ENCODE results near the gene ATP11A. TPM values are rescaled to one million over a fixed set of nuclear protein-coding genes. Genes with fewer than 3 reads are reported as not detected.

Gene ATP11A
- total RNA-seq, 2 experiments from 2014 or later = 42.1 to 50.7 TPM

DNA sequence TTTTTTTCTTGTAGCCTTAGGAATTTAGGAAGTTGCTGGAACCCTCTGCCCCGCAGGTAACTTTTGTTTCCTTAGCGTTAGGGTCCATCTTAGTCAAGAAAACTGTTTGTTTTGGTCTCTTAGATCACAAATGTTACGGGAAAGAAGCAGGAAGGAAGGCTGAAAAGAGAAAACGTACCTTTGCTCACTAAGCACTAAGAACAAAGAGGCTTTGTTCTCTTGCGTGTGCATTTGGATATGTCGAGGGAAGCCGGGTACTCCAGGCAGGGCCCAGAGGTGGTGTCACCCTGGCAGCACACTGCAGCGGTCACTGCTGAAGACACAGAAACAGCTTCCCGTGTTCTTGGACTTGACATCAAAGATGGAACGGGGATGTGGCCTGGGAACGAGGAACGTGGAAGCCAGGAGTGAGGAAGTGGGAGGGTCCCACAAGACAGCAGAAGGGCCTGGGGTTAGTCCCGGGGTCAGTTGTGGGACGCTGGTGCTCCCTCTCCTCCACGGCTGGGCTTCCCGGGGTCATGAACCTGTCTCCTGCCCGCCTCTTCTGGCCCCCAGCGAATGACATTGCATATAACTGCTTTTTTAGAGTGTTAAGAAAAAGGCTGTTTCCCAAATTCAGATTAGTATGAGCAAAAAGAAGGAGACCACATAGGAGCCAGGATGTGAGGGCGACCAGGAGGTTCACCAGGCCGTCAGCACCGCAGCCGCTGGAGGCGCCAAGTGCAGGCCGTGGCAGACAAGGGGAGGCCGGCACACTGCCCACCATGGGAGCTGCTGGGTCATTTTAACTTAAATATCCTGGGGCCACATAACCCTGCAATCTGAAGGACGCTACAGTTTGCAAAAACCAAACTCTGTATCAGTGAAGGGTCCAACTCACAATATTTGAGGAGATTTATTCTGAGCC, 31.6 kb downstream of the ATP11A start:
- H3K9me3 Mint-ChIP-seq (ENCODE audit: low read depth) = no peaks in the 10 kb centered on the region
- H3K36me3 Mint-ChIP-seq (ENCODE audit: low read depth) = no peaks in the 10 kb centered on the region
- no peak for ATAC-seq
- ChIA-PET CTCF (no interaction called here), POLR2A (interaction anchor here (0.6 kb wide), 1 partner anchor 497 kb away, joined by 3 read pairs; no protein-coding TSS in a partner anchor)
- no peak for DNase-seq
- intact Hi-C loops (cut with DNase I, micrococcal nuclease) = no loop called here
- H3K27me3 Mint-ChIP-seq = no peaks in the 10 kb centered on the region
- H3K4me1 Mint-ChIP-seq = peaks cover 32% of the 10 kb centered on the region
- H3K27ac Mint-ChIP-seq = no peak overlapping the region
- no peak overlapping the region for H3K4me3 Mint-ChIP-seq

DNA sequence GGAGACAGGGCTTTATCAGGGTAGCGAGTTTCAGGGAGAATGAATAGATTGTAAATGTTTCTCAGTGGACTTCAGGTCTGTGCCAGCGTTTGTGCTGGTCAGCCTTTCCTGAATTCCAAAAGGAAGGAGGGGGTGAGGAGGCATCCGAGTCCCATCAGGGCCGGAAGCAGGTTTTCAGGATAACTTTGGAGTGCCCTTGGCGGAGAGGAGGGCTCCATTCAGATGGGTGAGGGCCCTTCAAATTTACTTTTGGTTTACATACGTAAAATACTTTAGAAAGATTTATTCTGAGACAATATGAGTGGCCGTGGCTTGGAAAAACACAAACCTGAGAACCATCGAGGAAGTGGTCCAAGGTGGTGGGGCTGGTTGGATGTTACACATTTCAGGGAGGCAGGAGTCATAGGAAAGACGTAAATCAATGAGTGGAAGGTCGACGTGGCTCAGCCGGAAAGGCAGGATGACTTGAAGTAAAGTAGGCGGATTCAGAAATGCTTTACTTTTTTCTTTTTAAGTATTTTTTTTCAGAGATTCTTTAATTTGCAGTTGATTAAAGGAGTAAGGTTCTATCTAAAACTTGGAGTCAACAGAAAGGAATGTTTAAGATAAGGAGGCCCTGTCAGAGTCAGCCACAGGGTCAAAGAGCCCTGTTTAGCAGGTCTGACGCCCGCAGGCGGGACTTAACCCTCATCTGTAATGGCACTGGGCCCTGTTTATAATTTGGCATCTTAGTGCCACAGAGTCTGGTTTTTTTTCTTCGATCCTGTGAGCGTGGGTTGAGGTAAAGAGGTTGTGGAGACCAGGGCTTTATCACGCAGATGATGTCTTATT, 32.8 kb downstream of the ATP11A start:
- intact Hi-C loops (cut with DNase I, micrococcal nuclease) = no loop called here

DNA sequence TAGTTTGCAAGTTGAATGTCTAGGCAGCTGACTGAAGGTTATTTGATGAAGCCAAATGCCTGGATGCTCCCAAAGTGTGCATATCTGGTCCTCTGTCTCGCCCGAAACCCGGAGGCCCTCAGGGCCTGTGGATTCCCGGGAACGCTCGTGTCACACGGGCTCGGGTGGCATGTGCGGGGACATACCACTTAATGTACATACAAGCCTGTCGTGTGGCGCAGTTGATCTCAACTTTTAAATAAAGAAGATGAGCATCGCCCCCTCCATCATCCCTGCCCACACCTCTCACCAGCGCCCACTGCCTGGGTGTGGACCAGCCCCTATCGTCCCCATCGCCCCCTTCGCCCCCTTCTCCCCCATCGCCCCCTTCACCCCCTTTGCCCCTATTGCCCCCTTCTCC, 33.9 kb downstream of the ATP11A start:
- Mint-ChIP-seq H3K4me3 (no peak overlapping the region), H3K4me1 (peaks cover 36% of the 10 kb centered on the region), H3K27me3 (no peaks in the 10 kb centered on the region), H3K27ac (no peak overlapping the region), H3K9me3 (ENCODE audit: low read depth) (no peaks in the 10 kb centered on the region), H3K36me3 (ENCODE audit: low read depth) (no peaks in the 10 kb centered on the region)
- ATAC-seq = no peak
- no peak for DNase-seq
- intact Hi-C loops (cut with DNase I, micrococcal nuclease) = no loop called here
- ChIA-PET CTCF (no interaction called here), POLR2A (no interaction called here)

More for the DNA sequence above, 32.8 kb downstream of the ATP11A start:
- Mint-ChIP-seq H3K4me3 (no peak overlapping the region), H3K27ac (peak overlapping the region; percentile 55), H3K36me3 (ENCODE audit: low read depth) (no peaks in the 10 kb centered on the region), H3K27me3 (no peaks in the 10 kb centered on the region), H3K9me3 (ENCODE audit: low read depth) (no peaks in the 10 kb centered on the region), H3K4me1 (peaks cover 36% of the 10 kb centered on the region)
- ChIA-PET POLR2A (no interaction called here), CTCF (no interaction called here)
- DNase-seq (no peak), ATAC-seq (no peak)

DNA sequence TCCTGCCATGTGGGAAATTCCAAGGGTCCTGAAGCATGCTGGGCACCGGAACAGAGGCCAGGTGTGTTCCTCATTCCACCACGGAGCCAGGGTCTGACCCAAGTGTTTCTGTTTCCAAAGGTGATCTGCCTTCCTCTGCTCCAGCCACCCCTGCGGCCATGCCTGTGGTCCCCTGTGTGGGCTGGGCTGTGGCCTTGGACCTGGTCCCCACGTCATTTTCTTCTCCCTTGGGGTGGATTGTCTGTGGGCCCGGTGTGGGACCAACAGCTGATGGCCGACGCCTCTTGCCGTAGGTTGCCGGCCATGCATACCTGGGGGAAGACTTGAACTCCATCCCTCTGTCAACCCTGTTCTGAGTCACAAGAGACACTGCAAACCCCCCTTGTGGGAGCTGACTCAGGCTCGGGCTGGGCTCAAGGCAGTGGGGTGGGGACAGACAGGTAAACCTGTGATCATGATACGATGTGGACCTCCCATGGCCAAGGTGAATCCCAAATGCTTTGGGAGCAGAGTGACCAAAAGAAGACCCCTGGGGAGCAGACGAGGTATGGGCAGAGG, 35.0 kb downstream of the ATP11A start:
- intact Hi-C loops (cut with DNase I, micrococcal nuclease) = no loop called here
- Mint-ChIP-seq H3K36me3 (ENCODE audit: low read depth) (no peaks in the 10 kb centered on the region), H3K4me1 (peaks cover 35% of the 10 kb centered on the region), H3K27ac (peak overlapping the region; percentile 71), H3K9me3 (ENCODE audit: low read depth) (no peaks in the 10 kb centered on the region), H3K27me3 (no peaks in the 10 kb centered on the region), H3K4me3 (no peak overlapping the region)
- ChIA-PET POLR2A (no interaction called here), CTCF (no interaction called here)
- ATAC-seq (peak; percentile 18), DNase-seq (no peak)

DNA sequence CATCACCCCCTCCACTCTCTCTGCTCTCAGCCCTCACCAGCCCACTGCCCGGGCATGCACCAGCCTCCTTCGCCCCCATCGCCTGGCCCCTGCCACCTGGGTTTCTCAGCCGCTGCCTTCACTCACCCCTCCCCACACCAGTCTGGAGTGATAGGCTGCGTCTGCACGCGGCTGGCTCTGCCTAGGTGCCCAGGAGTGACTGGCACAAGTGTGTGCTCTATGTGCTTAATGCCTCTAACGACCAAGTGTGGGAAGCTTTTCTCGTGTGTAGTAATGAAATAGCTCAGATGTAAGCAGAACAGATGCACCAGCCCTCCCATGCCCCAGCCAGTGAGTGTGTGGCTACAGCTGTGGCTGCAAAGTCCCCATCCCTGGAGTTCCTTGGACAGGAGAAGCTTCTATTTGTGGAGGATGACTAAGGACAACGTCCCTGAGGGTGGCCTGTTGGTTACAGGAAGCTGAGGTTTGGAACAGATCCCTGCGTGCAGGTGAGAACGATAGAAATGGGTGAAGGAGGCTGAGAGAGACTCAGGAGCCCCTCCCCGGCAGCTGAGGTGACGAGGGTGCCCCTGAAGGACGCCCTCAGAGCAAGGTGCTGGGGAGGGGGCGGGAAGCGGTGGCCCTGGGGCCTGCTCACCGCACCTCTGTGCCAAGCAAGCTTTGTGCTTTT, 35.6 kb downstream of the ATP11A start:
- DNase-seq = peak; percentile 60
- ChIA-PET CTCF (interaction anchor here (0.6 to 0.9 kb wide), 2 partner anchors 12 to 19 kb away, joined by 3 read pairs; no protein-coding TSS in a partner anchor), POLR2A (no interaction called here)
- ATAC-seq = peak; percentile 76
- no peaks in the 10 kb centered on the region for H3K27me3 Mint-ChIP-seq
- H3K27ac Mint-ChIP-seq = peak overlapping the region; percentile 71
- no peaks in the 10 kb centered on the region for H3K36me3 Mint-ChIP-seq (ENCODE audit: low read depth)
- H3K4me3 Mint-ChIP-seq = no peak overlapping the region
- intact Hi-C loops (cut with DNase I, micrococcal nuclease) = no loop called here
- peaks cover 35% of the 10 kb centered on the region for H3K4me1 Mint-ChIP-seq
- H3K9me3 Mint-ChIP-seq (ENCODE audit: low read depth) = no peaks in the 10 kb centered on the region

DNA sequence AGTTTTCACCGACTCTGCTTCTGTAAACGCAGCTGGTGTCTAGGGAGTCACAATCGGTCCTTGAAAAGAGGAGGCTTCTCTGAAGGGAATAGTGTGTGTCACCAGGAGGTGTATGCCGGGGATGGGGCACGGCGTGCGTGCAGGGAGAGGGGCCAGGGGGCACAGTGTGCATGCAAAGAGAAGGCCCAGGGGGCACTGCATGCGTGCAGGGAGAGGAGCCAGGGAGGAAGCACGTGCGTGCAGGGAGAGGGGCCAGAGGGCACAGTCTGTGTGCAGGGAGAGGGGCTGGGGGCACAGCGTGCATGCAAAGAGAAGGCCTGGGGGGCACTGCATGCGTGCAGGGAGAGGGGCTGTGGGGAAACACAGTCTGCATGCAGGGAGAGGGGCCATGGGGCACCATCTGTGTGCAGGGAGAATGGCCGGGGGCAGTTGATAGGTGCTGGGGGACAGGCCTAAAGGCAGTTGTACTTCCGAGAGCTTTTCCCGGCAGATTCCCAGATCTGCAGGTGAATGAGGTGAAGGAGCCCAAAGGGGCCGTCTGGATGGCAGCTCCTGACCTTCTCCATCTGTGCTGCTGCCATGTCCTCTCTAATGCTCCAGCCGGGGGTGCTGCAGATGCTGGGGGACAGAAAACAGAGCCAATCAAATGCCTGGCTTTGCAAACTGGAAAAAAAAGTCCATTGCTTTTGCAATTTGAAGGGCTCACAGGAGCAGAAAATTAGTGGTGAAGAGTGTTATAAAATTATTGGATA, 36.4 kb downstream of the ATP11A start:
- intact Hi-C loops (cut with DNase I, micrococcal nuclease) = no loop called here
- ChIA-PET POLR2A (interaction anchor here (0.6 kb wide), 1 partner anchor 99 kb away, joined by 4 read pairs; no protein-coding TSS in a partner anchor), CTCF (interaction anchor here (0.6 to 0.9 kb wide), 2 partner anchors 12 to 18 kb away, joined by 3 read pairs; no protein-coding TSS in a partner anchor)
- no peak for DNase-seq
- Mint-ChIP-seq H3K9me3 (ENCODE audit: low read depth) (no peaks in the 10 kb centered on the region), H3K27ac (peak overlapping the region; percentile 71), H3K4me1 (peaks cover 35% of the 10 kb centered on the region), H3K4me3 (no peak overlapping the region), H3K36me3 (ENCODE audit: low read depth) (no peaks in the 10 kb centered on the region), H3K27me3 (no peaks in the 10 kb centered on the region)
- no peak for ATAC-seq

DNA sequence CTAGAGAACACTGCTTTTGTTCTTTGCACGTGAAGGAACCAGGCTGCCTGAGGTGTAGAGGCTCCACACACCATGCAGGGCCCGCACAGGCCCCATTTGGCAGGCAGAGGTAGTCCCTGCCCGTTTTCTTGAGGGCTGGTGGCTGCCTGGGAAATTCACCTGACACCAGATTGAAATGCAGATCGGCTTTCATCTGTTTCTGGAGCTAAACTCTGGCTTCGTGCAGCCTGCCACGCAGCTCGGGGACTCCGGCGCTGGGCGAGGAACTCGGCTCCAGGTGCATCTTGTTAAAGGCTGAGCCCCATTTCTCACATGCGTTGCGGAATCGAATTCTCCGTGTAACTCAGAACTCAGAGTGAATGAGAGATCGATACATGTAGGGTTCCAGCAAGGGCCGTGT, 37.7 kb downstream of the ATP11A start:
- Mint-ChIP-seq H3K27ac (no peak overlapping the region), H3K9me3 (ENCODE audit: low read depth) (no peaks in the 10 kb centered on the region), H3K4me1 (peaks cover 31% of the 10 kb centered on the region), H3K27me3 (no peaks in the 10 kb centered on the region), H3K4me3 (no peak overlapping the region), H3K36me3 (ENCODE audit: low read depth) (no peaks in the 10 kb centered on the region)
- DNase-seq = no peak
- POLR2A ChIA-PET = no interaction called here
- CTCF ChIA-PET = no interaction called here
- intact Hi-C loops (cut with DNase I, micrococcal nuclease) = no loop called here
- ATAC-seq = no peak

DNA sequence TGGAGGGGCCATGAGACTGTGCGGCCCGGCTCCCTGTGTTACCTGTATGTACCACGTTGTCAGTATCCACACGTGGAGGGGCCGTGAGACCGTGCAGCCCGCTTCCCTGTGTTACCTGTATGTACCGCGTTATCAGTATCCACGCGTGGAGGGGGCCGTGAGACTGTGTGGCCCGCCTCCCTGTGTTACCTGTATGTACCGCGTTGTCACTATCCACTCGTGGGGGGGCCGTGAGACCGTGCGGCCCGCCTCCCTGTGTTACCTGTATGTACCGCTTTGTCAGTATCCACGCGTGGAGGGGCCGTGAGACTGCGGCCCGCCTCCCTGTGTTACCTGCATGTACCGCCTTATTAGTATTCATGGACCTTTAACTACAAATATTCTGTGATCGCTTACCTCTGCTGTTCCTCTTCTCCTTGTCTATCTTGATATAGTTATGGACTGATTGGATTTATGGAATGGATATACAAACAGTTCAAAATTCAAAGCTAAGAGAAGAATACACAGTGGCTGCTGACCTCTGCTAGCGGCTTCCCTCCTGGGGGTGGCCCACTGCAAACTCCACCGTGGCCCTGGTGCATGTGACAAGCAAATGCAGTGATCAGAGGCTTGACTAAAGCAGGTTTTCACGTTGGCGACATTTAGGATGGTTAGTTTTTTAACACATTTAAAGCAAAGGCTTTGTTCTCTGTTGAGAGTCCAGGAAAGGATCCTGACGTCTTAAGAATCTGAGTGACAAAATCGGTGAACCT, 38.7 kb downstream of the ATP11A start:
- POLR2A ChIA-PET = no interaction called here
- ATAC-seq (no peak), DNase-seq (no peak)
- CTCF ChIA-PET = no interaction called here
- Mint-ChIP-seq H3K27me3 (no peaks in the 10 kb centered on the region), H3K36me3 (ENCODE audit: low read depth) (no peaks in the 10 kb centered on the region), H3K9me3 (ENCODE audit: low read depth) (no peaks in the 10 kb centered on the region), H3K4me3 (no peak overlapping the region), H3K27ac (no peak overlapping the region), H3K4me1 (peaks cover 29% of the 10 kb centered on the region)
- intact Hi-C loops (cut with DNase I, micrococcal nuclease) = no loop called here

DNA sequence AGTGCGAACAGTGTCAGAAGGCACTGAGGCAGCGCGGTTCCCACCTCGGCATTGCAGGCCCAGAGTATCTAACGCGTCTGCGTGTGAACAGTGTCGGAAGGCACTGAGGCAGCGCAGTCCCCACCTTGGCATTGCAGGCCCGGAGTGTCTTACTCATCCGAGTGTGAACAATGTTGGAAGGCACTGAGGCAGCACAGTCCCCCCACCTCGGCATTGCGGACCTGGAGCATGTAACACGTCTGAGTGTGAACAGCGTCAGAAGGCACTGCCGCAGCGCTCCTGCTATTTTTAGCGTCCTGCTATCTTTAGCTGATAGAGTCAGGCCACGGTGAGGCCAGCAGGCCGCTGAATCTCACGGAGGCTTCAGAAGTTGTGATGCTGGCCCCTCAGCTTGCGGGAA, 39.6 kb downstream of the ATP11A start:
- Mint-ChIP-seq H3K4me1 (peaks cover 27% of the 10 kb centered on the region), H3K27ac (no peak overlapping the region), H3K9me3 (ENCODE audit: low read depth) (no peaks in the 10 kb centered on the region), H3K27me3 (no peaks in the 10 kb centered on the region), H3K36me3 (ENCODE audit: low read depth) (no peaks in the 10 kb centered on the region), H3K4me3 (no peak overlapping the region)
- ATAC-seq (no peak), DNase-seq (no peak)
- POLR2A ChIA-PET = no interaction called here
- CTCF ChIA-PET = no interaction called here
- intact Hi-C loops (cut with DNase I, micrococcal nuclease) = no loop called here

DNA sequence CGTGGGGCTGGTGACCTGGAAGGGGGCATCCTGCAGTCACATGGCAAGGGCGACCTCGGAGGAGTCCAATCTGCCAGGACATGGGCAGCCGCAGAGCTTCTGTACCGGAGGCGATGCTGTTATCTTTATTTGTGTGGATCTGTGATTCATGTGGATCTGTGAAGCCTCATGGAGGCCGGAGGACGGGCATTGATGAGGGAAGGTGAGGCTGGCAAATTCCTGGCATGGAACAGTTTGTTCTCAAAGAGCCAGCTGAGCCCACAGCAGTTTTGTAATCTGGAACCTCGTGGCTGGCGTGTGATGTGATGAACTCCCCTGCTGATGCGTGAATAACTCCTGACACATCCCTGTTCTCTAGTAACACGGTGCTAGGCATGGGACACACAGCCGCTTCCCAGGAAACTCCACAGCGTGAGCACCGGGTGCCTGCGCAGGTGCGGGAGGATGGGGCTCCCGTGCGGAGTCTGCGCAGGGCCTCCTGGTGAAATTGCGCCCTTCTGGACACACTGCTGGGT, 40.4 kb downstream of the ATP11A start:
- peaks cover 20% of the 10 kb centered on the region for H3K4me1 Mint-ChIP-seq
- ChIA-PET CTCF (no interaction called here), POLR2A (no interaction called here)
- no peaks in the 10 kb centered on the region for H3K36me3 Mint-ChIP-seq (ENCODE audit: low read depth)
- no peak for ATAC-seq
- no peaks in the 10 kb centered on the region for H3K27me3 Mint-ChIP-seq
- no peaks in the 10 kb centered on the region for H3K9me3 Mint-ChIP-seq (ENCODE audit: low read depth)
- no peak for DNase-seq
- H3K4me3 Mint-ChIP-seq = no peak overlapping the region
- no peak overlapping the region for H3K27ac Mint-ChIP-seq
- intact Hi-C loops (cut with DNase I, micrococcal nuclease) = no loop called here

Measured in activated CD4-positive, alpha-beta T cell treated with anti-CD3 and anti-CD28 coated beads for 36 hours (primary cell).